ENCODE measurements around the gene LITAF.

DNA sequence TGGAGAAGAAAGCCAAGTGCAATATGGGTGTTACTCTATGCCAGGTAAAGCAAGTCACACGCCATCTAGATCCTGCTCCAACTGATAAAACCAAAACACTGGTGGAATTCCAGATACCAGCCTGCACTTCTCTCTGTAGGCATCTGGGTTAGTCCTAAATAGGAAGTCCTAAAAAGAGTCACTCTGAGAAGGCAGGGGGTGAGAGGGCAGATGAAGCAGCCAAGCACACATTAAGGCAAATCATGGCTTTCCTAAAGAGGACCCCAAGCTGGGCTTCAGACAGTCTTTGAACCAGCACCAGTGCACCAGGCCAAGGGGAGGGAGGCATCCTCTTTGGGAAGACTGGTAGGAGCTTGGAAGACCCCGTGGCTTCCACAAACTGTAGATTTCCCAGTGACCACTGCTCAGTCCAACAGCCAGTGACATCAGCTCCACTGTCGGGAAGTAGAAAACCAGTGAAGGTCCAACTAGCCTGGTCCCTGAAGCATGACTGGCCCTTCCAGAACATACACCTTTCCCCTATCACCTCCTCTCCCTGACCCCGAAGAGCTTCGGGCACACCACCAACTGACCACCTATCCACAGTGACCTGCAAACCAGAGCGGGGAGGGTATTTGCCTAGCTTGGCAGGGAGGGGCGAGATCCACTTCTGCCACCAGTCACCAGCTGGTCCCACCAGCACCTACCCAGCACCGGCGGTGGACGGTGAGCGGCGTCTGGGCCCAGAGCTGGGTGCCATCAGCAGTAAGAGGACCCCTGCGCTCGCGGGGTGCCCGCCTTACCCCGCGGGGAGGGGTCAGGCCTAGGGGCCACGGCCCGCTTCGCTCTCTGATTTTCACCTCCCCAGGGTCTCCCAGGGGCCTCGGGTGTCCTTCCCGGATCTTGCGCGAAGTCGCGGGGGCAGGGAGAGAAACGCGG is 1.0 kb downstream of the LITAF start:
- TF ChIP-seq POLR2AphosphoS5 (IDR thresholded peaks at IDR 0.05) (no peak), MXI1 (conservative IDR thresholded peaks at IDR 0.05; ENCODE audit: poor library complexity, severe bottlenecking) (no peak), EZH2 (IDR thresholded peaks at IDR 0.05; ENCODE audit: borderline replicate concordance, insufficient read depth, low read length, poor library complexity, severe bottlenecking) (no peak), EP300 (conservative IDR thresholded peaks at IDR 0.05; ENCODE audit: poor library complexity, severe bottlenecking) (no peak), TAF1 (IDR thresholded peaks at IDR 0.05; ENCODE audit: low read depth) (no peak), RAD21 (conservative IDR thresholded peaks at IDR 0.05) (no peak), SMC3 (conservative IDR thresholded peaks at IDR 0.05; ENCODE audit: poor library complexity) (no peak)
- TF ChIP-seq, protein P1, sequence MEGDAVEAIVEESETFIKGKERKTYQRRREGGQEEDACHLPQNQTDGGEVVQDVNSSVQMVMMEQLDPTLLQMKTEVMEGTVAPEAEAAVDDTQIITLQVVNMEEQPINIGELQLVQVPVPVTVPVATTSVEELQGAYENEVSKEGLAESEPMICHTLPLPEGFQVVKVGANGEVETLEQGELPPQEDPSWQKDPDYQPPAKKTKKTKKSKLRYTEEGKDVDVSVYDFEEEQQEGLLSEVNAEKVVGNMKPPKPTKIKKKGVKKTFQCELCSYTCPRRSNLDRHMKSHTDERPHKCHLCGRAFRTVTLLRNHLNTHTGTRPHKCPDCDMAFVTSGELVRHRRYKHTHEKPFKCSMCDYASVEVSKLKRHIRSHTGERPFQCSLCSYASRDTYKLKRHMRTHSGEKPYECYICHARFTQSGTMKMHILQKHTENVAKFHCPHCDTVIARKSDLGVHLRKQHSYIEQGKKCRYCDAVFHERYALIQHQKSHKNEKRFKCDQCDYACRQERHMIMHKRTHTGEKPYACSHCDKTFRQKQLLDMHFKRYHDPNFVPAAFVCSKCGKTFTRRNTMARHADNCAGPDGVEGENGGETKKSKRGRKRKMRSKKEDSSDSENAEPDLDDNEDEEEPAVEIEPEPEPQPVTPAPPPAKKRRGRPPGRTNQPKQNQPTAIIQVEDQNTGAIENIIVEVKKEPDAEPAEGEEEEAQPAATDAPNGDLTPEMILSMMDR (IDR thresholded peaks at IDR 0.05; ENCODE audit: poor library complexity, severe bottlenecking) = no peak
